Right lung (tissue), 5 donors: ENCODE results near the gene MOG. TPM values are rescaled to one million over a fixed set of nuclear protein-coding genes. Genes with fewer than 3 reads are reported as not detected.
A peak's percentile ranks its signal among the peaks of the same experiment; 100 is the strongest.

Experiments
- DNase-seq, 2 donors: peaks; one replicate each; pipeline ENCODE4 v3.0.0-alpha.2; 2013
- polyA plus RNA-seq, 5 donors: library from polyadenylated mRNA; unstranded; fragments of 120-200 nt; gene quantifications; one replicate each; pipeline versions ENCODE4 v1.2.1 to v1.2.3, GENCODE V29; 2013; ENCODE audit warnings: inconsistent platforms in 1 of 5, low replicate concordance in 1 of 5; ENCODE audit not compliant: insufficient read length in 5 of 5, insufficient read depth in 1 of 5

MOG gene
- polyA plus RNA-seq, 5 donors: 0.13 TPM; not detected in 4

- no peak for DNase-seq
Observed at GRCh38 chr6:29674008-29674407, 17.1 kb downstream of the MOG start.

- DNase-seq: no peak
Observed at GRCh38 chr6:29675561-29675960, 18.7 kb downstream of the MOG start.

GRCh38 chr6:29676981-29677601 is 20.2 kb downstream of the MOG start:
- DNase-seq: no peak

- DNase-seq: no peak
Observed at GRCh38 chr6:29678114-29678513, 21.2 kb downstream of the MOG start.

- DNase-seq: no peak
Observed at GRCh38 chr6:29679962-29680361, 23.1 kb downstream of the MOG start.

GRCh38 chr6:29680416-29680815 is 23.5 kb downstream of the MOG start:
- no peak for DNase-seq

GRCh38 chr6:29680904-29681303 is 24.0 kb downstream of the MOG start, which contains the start of gene ZFP57:
TSS of gene ZFP57 (minus strand) at chr6:29681152. CDS start at chr6:29677003, 4,149 bp downstream.
- DNase-seq: no peak

- no peak for DNase-seq
Observed at GRCh38 chr6:29681811-29682210, 24.9 kb downstream of the MOG start.

GRCh38 chr6:29685718-29686326 is 28.9 kb downstream of the MOG start:
- no peak for DNase-seq

GRCh38 chr6:29694637-29695036 is 37.7 kb downstream of the MOG start:
- no peak for DNase-seq

GRCh38 chr6:29696147-29697125 is 39.5 kb downstream of the MOG start:
- no peak for DNase-seq

- DNase-seq: peak in 1 of 2 donors; percentile 17
Observed at GRCh38 chr6:29702519-29703103, 45.7 kb downstream of the MOG start.

GRCh38 chr6:29705389-29706231 is 48.7 kb downstream of the MOG start:
- peak; percentile 21 to 52 for DNase-seq

GRCh38 chr6:29708432-29709179 is 51.7 kb downstream of the MOG start:
- no peak for DNase-seq

GRCh38 chr6:29709188-29709587 is 52.3 kb downstream of the MOG start:
- DNase-seq: no peak

GRCh38 chr6:29710281-29710941 is 53.5 kb downstream of the MOG start:
- DNase-seq: no peak

- no peak for DNase-seq
Observed at GRCh38 chr6:29720863-29721262, 64.0 kb downstream of the MOG start.
